Measurements from ENCODE around the gene MAGI2.

The MAGI2 gene

DNA sequence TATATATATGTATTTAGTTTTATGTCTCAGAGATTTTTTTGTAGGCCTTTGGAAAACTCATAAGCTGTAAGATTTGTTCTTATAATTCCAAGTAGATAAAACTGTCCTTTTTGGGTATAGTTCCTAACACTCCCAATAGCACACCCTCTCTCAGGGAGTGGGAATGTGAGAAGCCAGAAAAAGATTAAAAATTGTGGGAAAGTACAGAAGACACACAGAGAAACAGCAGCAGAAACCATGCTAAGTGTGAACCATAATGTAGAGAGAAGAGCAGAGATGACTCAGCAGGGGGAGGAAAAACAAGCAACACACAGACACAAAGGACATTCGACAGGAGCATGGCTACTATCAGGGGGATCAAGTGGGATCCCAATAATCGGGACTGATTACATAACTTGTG lies 401.6 kb downstream of the MAGI2 start:
- no peaks in the 10 kb centered on the region for H3K9me2 ChIP-seq (replicated peaks; ENCODE audit: insufficient read depth, low read length)
- H2AFZ ChIP-seq (ENCODE audit: low read depth, low read length, severe bottlenecking) = no peak overlapping the region
- H3F3A ChIP-seq (ENCODE audit: insufficient read depth) = no peaks in the 10 kb centered on the region
- no peak overlapping the region for H3K9ac ChIP-seq (ENCODE audit: low read length)
- H4K20me1 ChIP-seq (ENCODE audit: low read depth, low read length) = no peaks in the 10 kb centered on the region
- no peak overlapping the region for H3K4me3 ChIP-seq (ENCODE audit: insufficient read depth, low read length, poor library complexity, severe bottlenecking)
- H3K9me3 ChIP-seq (ENCODE audit: insufficient read depth, low read length) = no peaks in the 10 kb centered on the region
- no peaks in the 10 kb centered on the region for H3K36me3 ChIP-seq (ENCODE audit: low read length)
- H3K27me3 ChIP-seq (ENCODE audit: low read length) = no peaks in the 10 kb centered on the region
- no peak overlapping the region for H3K27ac ChIP-seq (ENCODE audit: low read depth, low read length)
- no peak overlapping the region for H3K4me2 ChIP-seq (ENCODE audit: low read depth, low read length, poor library complexity, severe bottlenecking)
- H3K79me2 ChIP-seq (ENCODE audit: insufficient read depth, low read length) = no peaks in the 10 kb centered on the region
- TF ChIP-seq, protein P1, sequence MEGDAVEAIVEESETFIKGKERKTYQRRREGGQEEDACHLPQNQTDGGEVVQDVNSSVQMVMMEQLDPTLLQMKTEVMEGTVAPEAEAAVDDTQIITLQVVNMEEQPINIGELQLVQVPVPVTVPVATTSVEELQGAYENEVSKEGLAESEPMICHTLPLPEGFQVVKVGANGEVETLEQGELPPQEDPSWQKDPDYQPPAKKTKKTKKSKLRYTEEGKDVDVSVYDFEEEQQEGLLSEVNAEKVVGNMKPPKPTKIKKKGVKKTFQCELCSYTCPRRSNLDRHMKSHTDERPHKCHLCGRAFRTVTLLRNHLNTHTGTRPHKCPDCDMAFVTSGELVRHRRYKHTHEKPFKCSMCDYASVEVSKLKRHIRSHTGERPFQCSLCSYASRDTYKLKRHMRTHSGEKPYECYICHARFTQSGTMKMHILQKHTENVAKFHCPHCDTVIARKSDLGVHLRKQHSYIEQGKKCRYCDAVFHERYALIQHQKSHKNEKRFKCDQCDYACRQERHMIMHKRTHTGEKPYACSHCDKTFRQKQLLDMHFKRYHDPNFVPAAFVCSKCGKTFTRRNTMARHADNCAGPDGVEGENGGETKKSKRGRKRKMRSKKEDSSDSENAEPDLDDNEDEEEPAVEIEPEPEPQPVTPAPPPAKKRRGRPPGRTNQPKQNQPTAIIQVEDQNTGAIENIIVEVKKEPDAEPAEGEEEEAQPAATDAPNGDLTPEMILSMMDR (IDR thresholded peaks at IDR 0.05; ENCODE audit: insufficient read depth, low read length, poor library complexity, severe bottlenecking) = no peak
- TF ChIP-seq EZH2phosphoT487 (conservative IDR thresholded peaks at IDR 0.05; ENCODE audit: low read length) = no peak

DNA sequence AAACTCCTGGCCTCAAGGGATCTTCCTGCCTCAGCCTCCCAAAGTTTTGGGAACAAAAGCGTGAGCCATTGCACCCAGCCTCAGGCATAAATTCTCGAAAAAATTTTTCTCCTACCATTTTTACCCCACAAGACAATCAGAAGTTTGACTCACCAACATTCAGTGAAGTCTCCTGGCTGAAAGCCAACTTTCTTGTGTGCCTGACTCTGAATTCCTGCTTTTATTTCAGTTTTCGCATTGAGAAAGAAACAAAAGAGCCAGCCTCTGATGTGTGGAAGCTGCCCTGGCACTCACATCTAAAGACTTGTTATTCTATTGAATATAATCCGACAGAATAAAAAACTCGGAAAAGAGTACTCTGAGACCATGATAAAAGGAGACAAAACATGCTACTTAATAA lies 402.9 kb downstream of the MAGI2 start:
- H3K9ac ChIP-seq (ENCODE audit: low read length) = no peak overlapping the region
- no peaks in the 10 kb centered on the region for H4K20me1 ChIP-seq (ENCODE audit: low read depth, low read length)
- H3K27me3 ChIP-seq (ENCODE audit: low read length) = no peaks in the 10 kb centered on the region
- no peak overlapping the region for H2AFZ ChIP-seq (ENCODE audit: low read depth, low read length, severe bottlenecking)
- H3K4me3 ChIP-seq (ENCODE audit: insufficient read depth, low read length, poor library complexity, severe bottlenecking) = no peak overlapping the region
- H3K27ac ChIP-seq (ENCODE audit: low read depth, low read length) = no peak overlapping the region
- H3F3A ChIP-seq (ENCODE audit: insufficient read depth) = no peaks in the 10 kb centered on the region
- H3K4me2 ChIP-seq (ENCODE audit: low read depth, low read length, poor library complexity, severe bottlenecking) = no peak overlapping the region
- H3K9me2 ChIP-seq (replicated peaks; ENCODE audit: insufficient read depth, low read length) = no peaks in the 10 kb centered on the region
- H3K79me2 ChIP-seq (ENCODE audit: insufficient read depth, low read length) = no peaks in the 10 kb centered on the region
- H3K9me3 ChIP-seq (ENCODE audit: insufficient read depth, low read length) = no peaks in the 10 kb centered on the region
- no peak for TF ChIP-seq EZH2phosphoT487 (conservative IDR thresholded peaks at IDR 0.05; ENCODE audit: low read length)
- no peaks in the 10 kb centered on the region for H3K36me3 ChIP-seq (ENCODE audit: low read length)

DNA sequence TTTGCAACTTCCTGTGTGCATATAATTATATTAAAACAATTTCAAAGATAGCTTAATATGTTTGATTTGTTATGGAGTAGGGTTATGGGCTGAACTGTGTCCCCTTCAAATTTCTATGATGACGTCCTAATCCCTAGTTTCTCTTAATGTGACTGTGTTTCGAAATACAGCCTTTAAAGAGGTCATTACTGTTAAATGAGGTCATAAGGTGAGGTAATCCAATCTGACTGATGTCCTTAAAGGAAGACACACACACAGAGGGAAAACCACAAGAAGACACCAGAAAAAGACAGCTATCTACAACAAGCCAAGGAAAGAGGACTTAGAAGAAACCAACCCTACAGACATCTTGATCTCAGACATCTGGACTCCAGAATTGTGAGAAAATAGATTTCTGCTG lies 407.4 kb downstream of the MAGI2 start:
- no peaks in the 10 kb centered on the region for H3K79me2 ChIP-seq (ENCODE audit: insufficient read depth, low read length)
- H3K9ac ChIP-seq (ENCODE audit: low read length) = no peak overlapping the region
- no peaks in the 10 kb centered on the region for H3K27me3 ChIP-seq (ENCODE audit: low read length)
- TF ChIP-seq, protein P1 (IDR thresholded peaks at IDR 0.05; ENCODE audit: insufficient read depth, low read length, poor library complexity, severe bottlenecking) = no peak
- TF ChIP-seq EZH2phosphoT487 (conservative IDR thresholded peaks at IDR 0.05; ENCODE audit: low read length) = no peak
- H4K20me1 ChIP-seq (ENCODE audit: low read depth, low read length) = no peaks in the 10 kb centered on the region
- no peaks in the 10 kb centered on the region for H3F3A ChIP-seq (ENCODE audit: insufficient read depth)
- H3K4me2 ChIP-seq (ENCODE audit: low read depth, low read length, poor library complexity, severe bottlenecking) = no peak overlapping the region
- no peak overlapping the region for H3K27ac ChIP-seq (ENCODE audit: low read depth, low read length)
- no peak overlapping the region for H3K4me3 ChIP-seq (ENCODE audit: insufficient read depth, low read length, poor library complexity, severe bottlenecking)
- no peaks in the 10 kb centered on the region for H3K36me3 ChIP-seq (ENCODE audit: low read length)
- H3K9me3 ChIP-seq (ENCODE audit: insufficient read depth, low read length) = no peaks in the 10 kb centered on the region
- H2AFZ ChIP-seq (ENCODE audit: low read depth, low read length, severe bottlenecking) = no peak overlapping the region
- no peaks in the 10 kb centered on the region for H3K9me2 ChIP-seq (replicated peaks; ENCODE audit: insufficient read depth, low read length)

DNA sequence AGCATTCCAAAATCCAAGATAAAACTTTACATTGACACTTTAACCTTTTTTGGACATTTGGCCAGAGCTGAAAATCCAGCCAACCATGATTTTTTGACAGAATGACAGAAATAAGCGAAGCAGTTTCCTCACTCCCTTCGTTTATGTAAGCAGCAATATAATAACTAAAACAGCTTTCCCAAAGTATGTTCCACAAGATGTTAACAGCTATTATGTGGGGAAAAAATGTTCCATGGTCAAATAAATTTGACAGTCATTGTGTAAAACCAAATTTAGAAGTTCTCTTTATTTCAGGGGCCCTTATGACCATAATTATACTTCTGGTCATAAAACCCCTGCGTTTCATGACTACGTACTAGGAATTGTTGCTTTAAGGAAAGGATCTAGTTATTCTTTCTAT lies 416.5 kb downstream of the MAGI2 start:
- TF ChIP-seq EZH2phosphoT487 (conservative IDR thresholded peaks at IDR 0.05; ENCODE audit: low read length) = no peak
- TF ChIP-seq, protein P1 (IDR thresholded peaks at IDR 0.05; ENCODE audit: insufficient read depth, low read length, poor library complexity, severe bottlenecking) = no peak
- Histone ChIP-seq H3K27me3 (ENCODE audit: low read length) (no peaks in the 10 kb centered on the region), H3K4me2 (ENCODE audit: low read depth, low read length, poor library complexity, severe bottlenecking) (no peak overlapping the region), H3K36me3 (ENCODE audit: low read length) (no peaks in the 10 kb centered on the region), H3K9ac (ENCODE audit: low read length) (no peak overlapping the region), H3K27ac (ENCODE audit: low read depth, low read length) (no peak overlapping the region), H4K20me1 (ENCODE audit: low read depth, low read length) (no peaks in the 10 kb centered on the region; the same call in 1 of the 2 replicates), H2AFZ (ENCODE audit: low read depth, low read length, severe bottlenecking) (no peak overlapping the region), H3K9me2 (replicated peaks; ENCODE audit: insufficient read depth, low read length) (no peaks in the 10 kb centered on the region), H3F3A (ENCODE audit: insufficient read depth) (no peaks in the 10 kb centered on the region), H3K79me2 (ENCODE audit: insufficient read depth, low read length) (no peaks in the 10 kb centered on the region), H3K4me3 (ENCODE audit: insufficient read depth, low read length, poor library complexity, severe bottlenecking) (no peak overlapping the region), H3K9me3 (ENCODE audit: insufficient read depth, low read length) (no peaks in the 10 kb centered on the region)
